HepG2 (cell line): ENCODE data around the gene TMEM167A. TPM values are rescaled to one million over a fixed set of nuclear protein-coding genes. Genes with fewer than 3 reads are reported as not detected.

Experiments
- CREB1 ChIP-seq, 2 experiments: fragments of 450-650 bp in 1 of 2; IDR thresholded peaks; 2 replicates each; pipeline ENCODE4 v1.6.1; 2016 to 2017; ENCODE audit warnings: control low read depth in 1 of 2, mild to moderate bottlenecking in 1 of 2, missing compliant biosample characterization in 1 of 2, missing genetic modification characterization in 1 of 2
- GLI4 ChIP-seq: sonication (generic); formaldehyde crosslinking; IDR thresholded peaks from 2 replicates; pipeline ENCODE4 v1.5.1; 2020; ENCODE audit warnings: missing genetic modification reagents, mild to moderate bottlenecking, moderate library complexity, borderline replicate concordance
- HNF4G ChIP-seq, 2 experiments: sonication (generic) in 1 of 2; formaldehyde crosslinking in 1 of 2; IDR thresholded peaks; 2 replicates each; pipeline versions ENCODE4 v1.4.0 to v1.6.1; 2011 to 2020; ENCODE audit warnings: borderline replicate concordance in 2 of 2, low read depth in 2 of 2, mild to moderate bottlenecking in 2 of 2, low read length in 1 of 2, missing genetic modification reagents in 1 of 2, moderate library complexity in 1 of 2
- POLR2A ChIP-seq, 2 experiments: IDR thresholded peaks; 2 replicates each; pipeline ENCODE4 v1.6.1; 2011; ENCODE audit warnings: low read depth in 2 of 2, low read length in 2 of 2, mild to moderate bottlenecking in 1 of 2, moderate library complexity in 1 of 2; ENCODE audit not compliant: insufficient read depth in 1 of 2
- SMARCC2 ChIP-seq: fragments of 450-650 bp; IDR thresholded peaks from 2 replicates; pipeline ENCODE4 v1.6.1; 2017; ENCODE audit warnings: antibody characterized with exemption, mild to moderate bottlenecking
- TBL1XR1 ChIP-seq: fragments of 150-350 bp; IDR thresholded peaks from 2 replicates; pipeline ENCODE4 v1.6.1; 2014; ENCODE audit warnings: borderline replicate concordance, low read length; ENCODE audit not compliant: partially characterized antibody
- ZBTB7A ChIP-seq: sonication (generic); formaldehyde crosslinking; IDR thresholded peaks from 2 replicates; pipeline ENCODE4 v1.8.0; 2022; ENCODE audit warnings: mild to moderate bottlenecking, missing genetic modification reagents
- ZFY ChIP-seq: sonication (generic); formaldehyde crosslinking; IDR thresholded peaks from 2 replicates; pipeline ENCODE4 v1.4.0; 2020; ENCODE audit warnings: missing genetic modification reagents
- ZNF430 ChIP-seq: sonication (generic); formaldehyde crosslinking; IDR thresholded peaks from 2 replicates; pipeline ENCODE4 v1.9.0; 2021; ENCODE audit warnings: mild to moderate bottlenecking, missing genetic modification reagents
- polyA plus RNA-seq, 8 experiments: library from polyadenylated mRNA; depleted of rRNA in 3 of 8; stranded (reverse) in 7 of 8; unstranded in 1 of 8; fragments of >200 nt; fragmentation: Illumina TruSeq in 4 of 8; extraction: Trizol in 4 of 8; gene quantifications; 2 replicates each; pipeline versions ENCODE4 v1.2.1 to v1.2.3, GENCODE V29; 2011 to 2016; ENCODE audit warnings: low read depth in 4 of 8, missing spikeins in 1 of 8, mixed read lengths in 1 of 8; ENCODE audit not compliant: insufficient read depth in 1 of 8
- total RNA-seq, 5 experiments: library from RNA; depleted of rRNA; stranded (reverse); fragments of >200 nt; fragmentation: Illumina TruSeq; extraction: Trizol; gene quantifications; 2 replicates each; pipeline ENCODE4 v1.2.3, GENCODE V29; 2016; ENCODE audit warnings: low read depth in 1 of 5
- TF ChIP-seq, protein P1 (sequence below): sonication (generic); formaldehyde crosslinking; IDR thresholded peaks from 2 replicates; pipeline ENCODE4 v1.5.0; 2020; ENCODE audit warnings: mild to moderate bottlenecking, missing genetic modification reagents
- TF ChIP-seq, protein P2 (sequence below): IDR thresholded peaks from 2 replicates; pipeline ENCODE4 v1.6.1; 2016
- TF ChIP-seq, protein P3 (sequence below): sonication (generic); formaldehyde crosslinking; IDR thresholded peaks from 2 replicates; pipeline ENCODE4 v1.4.0; 2020; ENCODE audit warnings: missing genetic modification reagents
- TF ChIP-seq, protein P4 (sequence below): sonication (generic); formaldehyde crosslinking; IDR thresholded peaks from 2 replicates; pipeline ENCODE4 v1.4.0; 2020; ENCODE audit warnings: missing genetic modification reagents; ENCODE audit errors: not compliant biosample characterization
- TF ChIP-seq, protein P5 (sequence below): sonication (generic); formaldehyde crosslinking; conservative IDR thresholded peaks from 2 replicates; pipeline ENCODE4 v1.8.0; 2022; ENCODE audit warnings: mild to moderate bottlenecking, moderate library complexity, missing genetic modification reagents
- TF ChIP-seq, protein P6 (sequence below): sonication (generic); formaldehyde crosslinking; IDR thresholded peaks from 2 replicates; pipeline ENCODE4 v1.8.0; 2022; ENCODE audit warnings: missing genetic modification reagents, low read depth, mild to moderate bottlenecking, borderline replicate concordance
- TF ChIP-seq, protein P7 (sequence below): sonication (generic); formaldehyde crosslinking; IDR thresholded peaks from 2 replicates; pipeline ENCODE4 v1.5.0; 2020; ENCODE audit warnings: mild to moderate bottlenecking, missing genetic modification reagents, borderline replicate concordance

Gene TMEM167A
- total and polyA plus RNA-seq, 2 of the 13 experiments (the other 11 are each of a cell fraction or from before 2014, with no cell fraction given): 47.0 to 78.7 TPM

DNA sequence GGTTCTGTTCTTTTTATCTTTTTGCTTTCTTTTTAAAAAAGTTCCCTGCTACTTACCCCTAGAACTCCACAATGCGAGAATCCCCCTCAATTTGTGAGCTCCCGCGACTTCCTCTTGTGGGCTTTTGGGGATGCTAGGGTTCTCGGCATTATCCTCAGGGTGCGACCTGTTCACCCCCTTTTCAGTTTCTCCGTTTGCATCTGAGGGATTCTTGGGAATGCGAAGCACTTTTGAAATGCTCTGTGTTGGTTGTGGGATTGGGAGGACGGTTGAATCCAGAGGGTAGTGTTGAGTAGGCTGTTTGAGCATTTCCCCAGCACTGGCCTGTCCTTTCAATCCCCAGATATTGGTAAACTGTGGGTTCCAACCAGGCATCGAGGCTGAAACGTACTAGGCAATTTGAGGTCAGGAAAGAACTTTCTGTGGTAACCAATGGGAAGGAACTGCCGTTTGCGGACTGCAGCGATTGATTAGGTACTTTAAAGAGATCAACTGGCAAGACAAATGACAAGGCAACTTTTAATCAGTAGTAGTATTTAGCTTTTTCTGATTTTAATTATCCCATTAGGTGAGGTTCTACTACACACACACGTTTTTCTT, 568 bp upstream of the TMEM167A start (continued):
- TF ChIP-seq, protein P1, sequence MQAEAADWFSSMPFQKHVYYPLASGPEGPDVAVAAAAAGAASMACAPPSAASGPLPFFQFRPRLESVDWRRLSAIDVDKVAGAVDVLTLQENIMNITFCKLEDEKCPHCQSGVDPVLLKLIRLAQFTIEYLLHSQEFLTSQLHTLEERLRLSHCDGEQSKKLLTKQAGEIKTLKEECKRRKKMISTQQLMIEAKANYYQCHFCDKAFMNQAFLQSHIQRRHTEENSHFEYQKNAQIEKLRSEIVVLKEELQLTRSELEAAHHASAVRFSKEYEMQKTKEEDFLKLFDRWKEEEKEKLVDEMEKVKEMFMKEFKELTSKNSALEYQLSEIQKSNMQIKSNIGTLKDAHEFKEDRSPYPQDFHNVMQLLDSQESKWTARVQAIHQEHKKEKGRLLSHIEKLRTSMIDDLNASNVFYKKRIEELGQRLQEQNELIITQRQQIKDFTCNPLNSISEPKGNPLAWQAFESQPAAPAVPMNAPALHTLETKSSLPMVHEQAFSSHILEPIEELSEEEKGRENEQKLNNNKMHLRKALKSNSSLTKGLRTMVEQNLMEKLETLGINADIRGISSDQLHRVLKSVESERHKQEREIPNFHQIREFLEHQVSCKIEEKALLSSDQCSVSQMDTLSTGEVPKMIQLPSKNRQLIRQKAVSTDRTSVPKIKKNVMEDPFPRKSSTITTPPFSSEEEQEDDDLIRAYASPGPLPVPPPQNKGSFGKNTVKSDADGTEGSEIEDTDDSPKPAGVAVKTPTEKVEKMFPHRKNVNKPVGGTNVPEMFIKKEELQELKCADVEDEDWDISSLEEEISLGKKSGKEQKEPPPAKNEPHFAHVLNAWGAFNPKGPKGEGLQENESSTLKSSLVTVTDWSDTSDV (CRISPR knock-in tag): no peak
- TF ChIP-seq, protein P2, sequence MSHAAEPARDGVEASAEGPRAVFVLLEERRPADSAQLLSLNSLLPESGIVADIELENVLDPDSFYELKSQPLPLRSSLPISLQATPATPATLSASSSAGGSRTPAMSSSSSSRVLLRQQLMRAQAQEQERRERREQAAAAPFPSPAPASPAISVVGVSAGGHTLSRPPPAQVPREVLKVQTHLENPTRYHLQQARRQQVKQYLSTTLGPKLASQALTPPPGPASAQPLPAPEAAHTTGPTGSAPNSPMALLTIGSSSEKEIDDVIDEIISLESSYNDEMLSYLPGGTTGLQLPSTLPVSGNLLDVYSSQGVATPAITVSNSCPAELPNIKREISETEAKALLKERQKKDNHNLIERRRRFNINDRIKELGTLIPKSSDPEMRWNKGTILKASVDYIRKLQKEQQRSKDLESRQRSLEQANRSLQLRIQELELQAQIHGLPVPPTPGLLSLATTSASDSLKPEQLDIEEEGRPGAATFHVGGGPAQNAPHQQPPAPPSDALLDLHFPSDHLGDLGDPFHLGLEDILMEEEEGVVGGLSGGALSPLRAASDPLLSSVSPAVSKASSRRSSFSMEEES: no peak
- TF ChIP-seq, protein P3, sequence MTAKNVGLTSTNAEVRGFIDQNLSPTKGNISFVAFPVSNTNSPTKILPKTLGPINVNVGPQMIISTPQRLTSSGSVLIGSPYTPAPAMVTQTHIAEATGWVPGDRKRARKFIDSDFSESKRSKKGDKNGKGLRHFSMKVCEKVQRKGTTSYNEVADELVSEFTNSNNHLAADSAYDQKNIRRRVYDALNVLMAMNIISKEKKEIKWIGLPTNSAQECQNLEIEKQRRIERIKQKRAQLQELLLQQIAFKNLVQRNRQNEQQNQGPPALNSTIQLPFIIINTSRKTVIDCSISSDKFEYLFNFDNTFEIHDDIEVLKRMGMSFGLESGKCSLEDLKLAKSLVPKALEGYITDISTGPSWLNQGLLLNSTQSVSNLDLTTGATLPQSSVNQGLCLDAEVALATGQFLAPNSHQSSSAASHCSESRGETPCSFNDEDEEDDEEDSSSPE (CRISPR knock-in tag): no peak; the same call in 1 of the 2 replicates
- peak in 1 of 2 experiments; percentile 58; a peak in 2 of 4 replicates for TF ChIP-seq POLR2A (IDR thresholded peaks at IDR 0.05; ENCODE audit: insufficient read depth in 1 of 2, low read depth in 2 of 2, low read length in 2 of 2)
- TF ChIP-seq, protein P4, sequence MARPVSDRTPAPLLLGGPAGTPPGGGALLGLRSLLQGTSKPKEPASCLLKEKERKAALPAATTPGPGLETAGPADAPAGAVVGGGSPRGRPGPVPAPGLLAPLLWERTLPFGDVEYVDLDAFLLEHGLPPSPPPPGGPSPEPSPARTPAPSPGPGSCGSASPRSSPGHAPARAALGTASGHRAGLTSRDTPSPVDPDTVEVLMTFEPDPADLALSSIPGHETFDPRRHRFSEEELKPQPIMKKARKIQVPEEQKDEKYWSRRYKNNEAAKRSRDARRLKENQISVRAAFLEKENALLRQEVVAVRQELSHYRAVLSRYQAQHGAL (CRISPR knock-in tag): no peak
- no peak for TF ChIP-seq HNF4G (IDR thresholded peaks at IDR 0.05; ENCODE audit: borderline replicate concordance, low read depth, low read length)
- TF ChIP-seq HNF4G (CRISPR knock-in tag; IDR thresholded peaks at IDR 0.05; ENCODE audit: borderline replicate concordance, low read depth): no peak
- no peak for TF ChIP-seq CREB1 (IDR thresholded peaks at IDR 0.05)
- TF ChIP-seq CREB1 (CRISPR knock-in tag; IDR thresholded peaks at IDR 0.05): peak; percentile 8; the same call in 1 of the 2 replicates
- TF ChIP-seq ZNF430 (CRISPR knock-in tag): peak; percentile 27; the same call in 1 of the 2 replicates
- TF ChIP-seq TBL1XR1: no peak
- TF ChIP-seq, protein P5, sequence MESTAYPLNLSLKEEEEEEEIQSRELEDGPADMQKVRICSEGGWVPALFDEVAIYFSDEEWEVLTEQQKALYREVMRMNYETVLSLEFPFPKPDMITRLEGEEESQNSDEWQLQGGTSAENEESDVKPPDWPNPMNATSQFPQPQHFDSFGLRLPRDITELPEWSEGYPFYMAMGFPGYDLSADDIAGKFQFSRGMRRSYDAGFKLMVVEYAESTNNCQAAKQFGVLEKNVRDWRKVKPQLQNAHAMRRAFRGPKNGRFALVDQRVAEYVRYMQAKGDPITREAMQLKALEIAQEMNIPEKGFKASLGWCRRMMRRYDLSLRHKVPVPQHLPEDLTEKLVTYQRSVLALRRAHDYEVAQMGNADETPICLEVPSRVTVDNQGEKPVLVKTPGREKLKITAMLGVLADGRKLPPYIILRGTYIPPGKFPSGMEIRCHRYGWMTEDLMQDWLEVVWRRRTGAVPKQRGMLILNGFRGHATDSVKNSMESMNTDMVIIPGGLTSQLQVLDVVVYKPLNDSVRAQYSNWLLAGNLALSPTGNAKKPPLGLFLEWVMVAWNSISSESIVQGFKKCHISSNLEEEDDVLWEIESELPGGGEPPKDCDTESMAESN (CRISPR knock-in tag): no peak
- TF ChIP-seq SMARCC2: no peak
- TF ChIP-seq, protein P6, sequence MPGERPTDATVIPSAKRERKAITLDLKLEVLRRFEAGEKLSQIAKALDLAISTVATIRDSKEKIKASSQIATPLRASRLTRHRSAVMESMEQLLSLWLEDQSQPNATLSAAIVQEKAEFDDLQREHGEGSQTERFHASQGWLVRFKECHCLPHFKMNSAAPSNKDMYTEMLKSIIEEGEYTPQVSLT (CRISPR knock-in tag): no peak
- no peak for TF ChIP-seq GLI4 (CRISPR knock-in tag)
- TF ChIP-seq, protein P7, sequence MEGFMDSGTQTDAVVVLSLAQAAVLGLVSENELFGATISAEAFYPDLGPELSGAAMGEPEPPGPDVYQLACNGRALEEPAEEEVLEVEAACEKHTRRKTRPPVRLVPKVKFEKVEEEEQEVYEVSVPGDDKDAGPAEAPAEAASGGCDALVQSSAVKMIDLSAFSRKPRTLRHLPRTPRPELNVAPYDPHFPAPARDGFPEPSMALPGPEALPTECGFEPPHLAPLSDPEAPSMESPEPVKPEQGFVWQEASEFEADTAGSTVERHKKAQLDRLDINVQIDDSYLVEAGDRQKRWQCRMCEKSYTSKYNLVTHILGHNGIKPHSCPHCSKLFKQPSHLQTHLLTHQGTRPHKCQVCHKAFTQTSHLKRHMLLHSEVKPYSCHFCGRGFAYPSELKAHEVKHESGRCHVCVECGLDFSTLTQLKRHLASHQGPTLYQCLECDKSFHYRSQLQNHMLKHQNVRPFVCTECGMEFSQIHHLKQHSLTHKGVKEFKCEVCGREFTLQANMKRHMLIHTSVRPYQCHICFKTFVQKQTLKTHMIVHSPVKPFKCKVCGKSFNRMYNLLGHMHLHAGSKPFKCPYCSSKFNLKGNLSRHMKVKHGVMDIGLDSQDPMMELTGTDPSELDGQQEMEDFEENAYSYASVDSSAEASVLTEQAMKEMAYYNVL: no peak
- TF ChIP-seq ZFY (CRISPR knock-in tag): no peak
- no peak for TF ChIP-seq ZBTB7A (CRISPR knock-in tag)
